HK-2 (cell line): Measurements from ENCODE around the gene CASQ1.

ENCODE experiments used
- DNase-seq: peaks from one replicate; pipeline ENCODE4 v3.0.0-alpha.2; 2018; ENCODE audit not compliant: unreplicated experiment

Gene CASQ1

DNA sequence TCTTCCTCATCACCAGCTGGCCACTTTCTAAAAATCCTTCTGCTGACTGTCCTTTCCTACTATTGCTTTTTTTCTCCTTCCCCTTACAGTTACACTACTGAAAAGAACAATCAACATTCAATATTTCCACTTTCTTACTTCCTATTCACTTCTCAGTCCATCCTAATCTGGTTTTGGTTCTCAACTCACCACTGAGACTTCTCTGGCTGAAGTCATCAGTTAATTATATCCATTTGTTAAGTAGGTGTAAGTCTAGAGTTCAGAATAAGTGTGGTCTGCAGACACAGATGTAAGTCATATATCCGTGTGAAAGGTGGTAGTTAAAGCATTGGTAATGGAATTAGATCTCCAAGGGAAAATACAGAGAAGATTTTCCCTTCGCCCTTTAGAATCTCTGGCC is 36.2 kb downstream of the CASQ1 start:
- no peak for DNase-seq

DNA sequence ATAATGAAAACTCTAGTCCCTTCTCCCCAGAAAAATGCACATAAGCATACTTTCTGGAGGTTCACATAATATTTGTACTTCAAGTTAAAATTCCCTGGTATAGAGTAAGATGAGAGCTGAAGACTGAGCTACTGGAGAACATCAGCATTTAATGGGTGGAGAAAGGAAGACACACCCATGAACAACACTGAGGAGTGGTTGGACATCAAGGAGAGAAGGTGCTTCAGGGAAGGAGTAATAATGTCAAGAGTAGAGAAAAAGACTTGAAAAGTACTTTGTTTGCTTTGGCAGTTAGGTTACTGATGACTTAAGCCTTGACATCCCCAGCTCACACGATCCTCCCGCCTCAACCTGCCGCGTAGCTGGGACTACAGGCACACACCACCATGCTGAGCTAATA is 36.7 kb downstream of the CASQ1 start:
- DNase-seq, result no peak

DNA sequence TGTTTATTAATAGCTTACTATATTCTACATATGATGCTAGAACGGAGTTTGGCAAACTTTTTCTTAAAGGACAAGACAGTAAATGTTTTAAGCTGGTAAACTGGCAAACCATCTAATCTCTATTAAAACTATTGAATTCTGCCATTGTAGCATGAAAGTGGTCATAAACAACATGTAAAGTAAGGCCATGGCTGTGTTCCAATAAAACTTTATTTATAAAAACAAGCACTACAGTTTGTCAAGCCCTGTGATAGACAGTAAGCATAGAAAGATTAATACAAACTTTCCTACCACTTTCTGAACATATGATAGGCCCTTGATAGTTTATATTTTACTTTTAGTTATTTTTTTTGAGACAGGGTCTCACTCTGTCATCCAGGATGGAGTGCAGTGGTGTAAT is 37.2 kb downstream of the CASQ1 start:
- DNase-seq, result no peak

DNA sequence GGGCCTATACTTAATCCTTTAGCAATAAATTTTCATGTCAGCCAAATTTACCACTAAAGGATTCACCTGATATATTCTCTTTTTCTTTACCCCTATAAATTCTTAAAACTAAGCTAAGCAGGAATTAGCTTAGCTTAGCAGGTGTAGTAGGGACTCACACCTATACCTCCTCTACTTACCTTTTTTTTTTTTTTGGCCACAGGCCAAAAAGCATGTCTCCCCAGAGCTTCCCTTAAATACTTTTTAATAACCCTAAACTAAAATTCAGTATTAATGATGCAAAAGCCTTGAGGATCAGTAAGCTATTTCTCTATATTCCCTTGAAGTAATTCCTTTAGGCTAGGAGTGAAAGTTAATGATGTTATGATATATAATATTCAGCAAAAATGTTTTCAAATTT is 38.1 kb downstream of the CASQ1 start:
- no peak for DNase-seq

DNA sequence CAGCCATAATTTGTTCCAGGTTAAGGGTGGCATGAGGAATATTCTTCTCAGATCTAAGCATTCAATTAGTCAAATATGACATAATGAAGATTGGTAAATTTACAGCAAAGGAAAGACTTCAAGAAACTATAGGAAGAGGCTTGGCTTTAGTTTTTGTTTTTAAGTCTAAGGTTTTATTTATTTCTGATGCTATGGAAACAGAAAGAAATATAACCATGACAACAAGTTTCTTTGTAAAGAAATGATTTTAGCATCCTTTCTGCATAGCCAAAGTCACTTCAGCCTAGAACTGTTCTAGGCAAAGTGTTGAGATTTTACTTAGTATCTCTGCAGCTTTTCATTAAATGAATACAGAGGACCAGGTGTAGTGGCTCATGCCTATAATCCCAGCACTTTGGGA is 42.5 kb downstream of the CASQ1 start:
- no peak for DNase-seq

GRCh38 chr1:160236806-160237205 is 46.4 kb downstream of the CASQ1 start:
- no peak for DNase-seq

DNA sequence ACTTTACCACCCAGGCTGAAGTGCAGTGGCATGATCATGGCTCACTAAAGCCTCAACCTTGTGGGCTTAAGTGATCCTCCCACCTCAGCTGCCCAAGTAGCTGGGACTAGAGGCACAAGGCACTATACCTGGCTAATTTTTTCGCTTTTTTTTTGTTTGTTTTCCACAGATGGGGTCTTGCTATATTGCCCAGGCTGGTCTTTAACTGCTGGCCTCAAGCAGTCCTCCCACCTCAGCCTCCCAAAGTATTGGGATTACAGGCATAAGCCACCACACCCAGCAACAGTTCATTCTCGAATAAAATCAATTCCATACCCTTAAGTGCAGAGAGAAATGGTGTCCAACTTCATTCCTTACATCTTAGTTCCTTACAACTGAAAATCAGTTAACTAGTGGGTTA is 47.2 kb downstream of the CASQ1 start:
- DNase-seq, result no peak

DNA sequence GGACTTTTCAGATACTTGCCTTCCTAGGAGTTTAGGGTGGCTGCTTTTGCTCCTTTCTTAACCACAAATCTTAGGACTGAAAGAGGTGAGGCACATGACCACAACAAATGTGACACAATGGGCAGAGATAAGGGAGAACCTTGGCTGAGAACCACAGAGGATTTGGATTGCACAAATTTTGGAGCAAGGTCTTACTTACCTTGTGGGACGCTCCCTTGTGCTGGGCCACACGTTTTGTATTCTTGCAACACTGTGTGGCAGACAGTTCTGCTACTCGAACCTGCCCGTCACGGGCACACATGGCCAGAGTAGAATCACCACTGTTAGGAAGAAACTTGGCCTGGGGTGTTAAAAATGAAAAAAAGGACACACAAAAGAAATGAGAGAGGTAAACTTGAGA is 48.0 kb downstream of the CASQ1 start:
- DNase-seq, result no peak

GRCh38 chr1:160239582-160240299 is 49.4 kb downstream of the CASQ1 start:
- no peak for DNase-seq

DNA sequence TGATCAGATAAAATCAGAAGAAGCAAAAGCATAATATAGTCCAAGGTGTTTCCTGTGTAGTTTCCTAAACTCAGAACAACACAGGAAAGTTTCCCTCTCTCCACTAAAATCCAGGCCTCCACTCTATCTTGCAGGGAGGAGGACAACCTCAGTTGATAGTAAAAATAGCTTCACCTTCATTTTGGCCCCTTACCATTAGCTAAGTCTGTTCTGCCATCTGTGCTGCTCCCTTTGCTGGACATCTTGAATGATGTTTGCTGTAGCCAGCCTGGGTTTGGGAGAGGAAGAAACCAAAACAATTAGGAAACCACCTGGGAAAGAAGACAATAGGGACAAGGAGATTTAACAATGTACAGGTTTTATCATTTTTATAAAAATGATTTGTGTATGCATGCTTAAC is 53.4 kb downstream of the CASQ1 start:
- DNase-seq, result no peak

- DNase-seq, result no peak
Observed at GRCh38 chr1:160244209-160244608, 53.8 kb downstream of the CASQ1 start.

DNA sequence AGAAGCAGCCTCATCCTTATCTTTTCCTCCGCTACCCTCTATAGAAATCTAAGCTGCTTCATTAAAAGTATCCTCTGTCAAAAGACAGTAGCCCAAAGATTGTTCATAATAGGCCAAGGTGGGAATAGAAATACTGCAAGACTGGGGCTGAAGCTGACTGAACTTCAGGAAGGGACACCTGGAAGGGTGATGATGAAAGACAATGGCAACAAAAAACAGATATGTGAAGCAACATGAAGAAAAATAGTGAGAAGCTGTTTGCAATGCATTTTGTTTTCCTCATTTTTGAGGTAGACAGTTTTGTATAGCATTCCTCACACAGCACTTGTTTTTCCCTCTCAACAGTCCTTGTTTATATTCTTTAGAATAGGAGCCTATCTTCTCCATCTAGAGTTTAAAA is 55.1 kb downstream of the CASQ1 start:
- no peak for DNase-seq

GRCh38 chr1:160247053-160247452 is 56.7 kb downstream of the CASQ1 start:
- DNase-seq, result no peak

DNA sequence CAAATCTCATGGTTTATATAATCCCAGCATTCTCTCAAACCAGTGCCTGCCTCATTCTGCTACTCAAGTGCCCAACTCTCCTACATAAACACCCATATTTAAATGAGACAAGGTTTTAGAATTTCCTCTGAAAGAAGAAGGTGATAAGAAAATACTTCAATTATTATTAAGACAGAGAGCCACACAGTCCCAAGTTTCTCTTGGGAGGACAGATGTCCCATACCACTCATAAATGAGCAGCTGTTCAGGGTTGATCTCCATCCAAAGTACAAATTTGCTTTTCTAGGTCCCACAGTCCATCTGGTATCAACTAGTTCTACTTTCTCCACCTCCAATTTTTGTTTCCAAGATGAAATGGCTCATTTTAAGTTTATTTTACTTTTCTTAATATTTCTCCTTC is 60.6 kb downstream of the CASQ1 start:
- DNase-seq, result no peak
